Adrenal gland (tissue), 12 donors: Measurements from ENCODE around the gene THSD4. TPM values are rescaled to one million over a fixed set of nuclear protein-coding genes. Genes with fewer than 3 reads are reported as not detected.
A peak's percentile ranks its signal among the peaks of the same experiment; 100 is the strongest.

Experiments used
- DNase-seq, 7 donors: peaks; one replicate each; pipeline ENCODE4 v3.0.0-alpha.2; 2019 to 2020
- H3K27ac ChIP-seq, 5 donors: fragments of 200-600 bp; sonication (generic) in 4 of 5; 1 replicate in 3 of 5; 2 replicates in 2 of 5; pipeline versions ENCODE4 v1.5.1 to v1.8.0; 2016 to 2020; ENCODE audit warnings: mild to moderate bottlenecking in 1 of 5
- H3K27me3 ChIP-seq: fragments of 200-600 bp; 2 replicates; pipeline ENCODE4 v1.8.0; 2021
- H3K36me3 ChIP-seq, 2 donors: fragments of 200-600 bp; replicated peaks in 1 of 2; 1 replicate in 1 of 2; 2 replicates in 1 of 2; pipeline versions ENCODE4 v1.5.1 to v1.8.0; 2018 to 2022
- H3K4me1 ChIP-seq, 2 donors: fragments of 200-600 bp; replicated peaks in 1 of 2; 1 replicate in 1 of 2; 2 replicates in 1 of 2; pipeline versions ENCODE4 v1.5.1 to v1.8.0; 2018 to 2021
- H3K4me3 ChIP-seq, 4 donors: fragments of 200-600 bp; sonication (generic) in 3 of 4; one replicate each; pipeline ENCODE4 v1.5.1; 2016 to 2018
- H3K9me3 ChIP-seq, 3 donors: fragments of 200-600 bp; sonication (generic) in 1 of 3; replicated peaks in 1 of 3; 1 replicate in 2 of 3; 2 replicates in 1 of 3; pipeline versions ENCODE4 v1.5.1 to v1.8.0; 2016 to 2021
- POLR2A ChIP-seq, 2 donors: fragments of 450-650 bp; IDR thresholded peaks; one replicate each; pipeline ENCODE4 v1.6.1; 2017; ENCODE audit warnings: antibody characterized with exemption in 2 of 2, mild to moderate bottlenecking in 2 of 2, moderate library complexity in 1 of 2
- WGBS, 4 donors: extraction: QIAGEN DNeasy Blood & Tissue Kit in 2 of 4; methylation state at CpG; one replicate each; pipeline versions ENCODE4 v1.1.5 to v1.1.7; 2013 to 2017; 5-methylcytosine and 5-hydroxymethylcytosine counted together
- intact Hi-C, 2 donors: fragments of 100-400 bp; cut with DNase I; formaldehyde crosslinking; loops; one replicate each; pipeline versions ENCODE4 v1.14.1 to v1.15.0; 2022 to 2023
- polyA plus RNA-seq, 3 donors: library from polyadenylated mRNA; stranded (reverse); fragments of 200-250 nt in 2 of 3; fragments of 350-450 nt in 1 of 3; fragmentation: Illumina TruSeq in 1 of 3; extraction: RNeasy Lipid Tissue Mini Kit (QIAGEN cat#74804) in 1 of 3; gene quantifications; one replicate each; pipeline ENCODE4 v1.2.3, GENCODE V29; 2013 to 2014
- total RNA-seq, 9 donors: library from RNA; depleted of rRNA in 4 of 9; stranded (reverse); fragments of >200 nt in 4 of 9; fragments of 120-200 nt in 1 of 9; fragmentation: NEBNext Ultra II Directional in 1 of 9; extraction: Animal tissue kit (Norgen Biotek cat#: 25700) in 1 of 9; gene quantifications; one replicate each; pipeline versions ENCODE4 v1.1.0 to v1.2.4, GENCODE V29; 2013 to 2023
- TF ChIP-seq, protein P1 (sequence below), 6 experiments: fragments of 450-650 bp in 4 of 6; fragments of 200-600 bp in 2 of 6; sonication (generic) in 1 of 6; IDR thresholded peaks; 1 replicate in 5 of 6; 2 replicates in 1 of 6; pipeline versions ENCODE4 v1.5.1 to v1.8.0; 2016 to 2021; ENCODE audit warnings: antibody characterized with exemption in 6 of 6, mild to moderate bottlenecking in 2 of 6, moderate library complexity in 1 of 6
- donor health status: healthy with polysubstance abuse.
- donor health status: Bipolar disorder and iron deficiency.
- donor health status: DM: yes; HTN: yes; CAD: no.
- donor health status: DM: no; HTN: no; CAD: no.
- donor health status: DM: no; HTN: no; CAD: no.
- donor health status: DM: yes; HTN: yes; CAD: no.

THSD4 gene
- total and polyA plus RNA-seq, 12 donors: 5.3 to 53.2 (median 23.2) TPM

DNA sequence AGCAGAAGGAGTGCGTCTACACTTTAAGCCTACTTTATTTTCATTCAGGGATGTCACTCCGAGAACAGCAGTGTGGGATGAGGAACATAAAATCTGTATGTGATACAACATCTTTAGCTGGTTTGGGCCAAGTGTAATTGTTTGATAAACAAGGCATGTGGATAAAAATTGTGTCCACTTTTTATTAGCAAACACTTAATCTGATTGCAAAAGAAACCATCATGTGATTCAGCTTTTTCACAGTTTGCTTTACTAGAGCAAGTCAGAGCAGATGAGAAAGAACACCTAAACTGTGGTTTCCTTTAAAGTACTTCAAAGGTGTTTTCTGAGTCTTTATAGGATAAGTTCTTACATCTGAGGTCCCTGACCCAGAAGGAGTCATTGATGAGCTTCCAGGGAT, 237.9 kb downstream of the THSD4 start:
- intact Hi-C loops: no loop called here
- WGBS, 4 donors: 89 to 100% (median 96%) methylated on average over 2 of the region's 2 CpGs
- Histone ChIP-seq H3K4me1 (peaks cover 0 to 4% of the 10 kb centered on the region in 2 donors), H3K9me3 (no peaks in the 10 kb centered on the region), H3K27me3 (no peaks in the 10 kb centered on the region), H3K27ac (no peak overlapping the region), H3K4me3 (no peak overlapping the region), H3K36me3 (no peaks in the 10 kb centered on the region)
- no peak for DNase-seq
- no peak for TF ChIP-seq POLR2A (IDR thresholded peaks at IDR 0.05)
- TF ChIP-seq, protein P1, sequence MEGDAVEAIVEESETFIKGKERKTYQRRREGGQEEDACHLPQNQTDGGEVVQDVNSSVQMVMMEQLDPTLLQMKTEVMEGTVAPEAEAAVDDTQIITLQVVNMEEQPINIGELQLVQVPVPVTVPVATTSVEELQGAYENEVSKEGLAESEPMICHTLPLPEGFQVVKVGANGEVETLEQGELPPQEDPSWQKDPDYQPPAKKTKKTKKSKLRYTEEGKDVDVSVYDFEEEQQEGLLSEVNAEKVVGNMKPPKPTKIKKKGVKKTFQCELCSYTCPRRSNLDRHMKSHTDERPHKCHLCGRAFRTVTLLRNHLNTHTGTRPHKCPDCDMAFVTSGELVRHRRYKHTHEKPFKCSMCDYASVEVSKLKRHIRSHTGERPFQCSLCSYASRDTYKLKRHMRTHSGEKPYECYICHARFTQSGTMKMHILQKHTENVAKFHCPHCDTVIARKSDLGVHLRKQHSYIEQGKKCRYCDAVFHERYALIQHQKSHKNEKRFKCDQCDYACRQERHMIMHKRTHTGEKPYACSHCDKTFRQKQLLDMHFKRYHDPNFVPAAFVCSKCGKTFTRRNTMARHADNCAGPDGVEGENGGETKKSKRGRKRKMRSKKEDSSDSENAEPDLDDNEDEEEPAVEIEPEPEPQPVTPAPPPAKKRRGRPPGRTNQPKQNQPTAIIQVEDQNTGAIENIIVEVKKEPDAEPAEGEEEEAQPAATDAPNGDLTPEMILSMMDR (IDR thresholded peaks at IDR 0.05): no peak

DNA sequence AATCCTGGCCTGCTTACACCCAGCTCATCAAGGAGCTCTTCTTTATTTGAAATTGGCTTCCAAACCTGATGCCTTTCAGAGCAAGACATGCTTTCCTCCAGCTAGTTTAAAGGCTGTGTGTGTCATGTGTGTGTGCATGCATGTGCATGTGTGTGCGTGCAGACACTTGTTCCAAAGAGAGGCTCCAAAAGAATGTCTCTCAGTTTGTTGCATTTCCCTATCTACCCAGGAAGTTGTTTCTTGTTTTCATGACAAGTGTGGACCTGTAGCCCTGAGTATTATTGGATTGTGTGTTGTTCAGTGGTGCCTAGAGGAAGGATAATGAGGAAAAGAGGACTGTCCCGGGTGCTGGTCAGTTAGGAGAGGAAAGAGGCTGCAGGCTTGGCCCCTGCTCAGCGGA, 240.0 kb downstream of the THSD4 start:
- intact Hi-C loops: no loop called here
- WGBS, 4 donors: 91 to 99% (median 93%) methylated on average over 3 of the region's 3 CpGs
- TF ChIP-seq, protein P1 (IDR thresholded peaks at IDR 0.05): no peak
- TF ChIP-seq POLR2A (IDR thresholded peaks at IDR 0.05): no peak
- H3K9me3 ChIP-seq: no peaks in the 10 kb centered on the region
- no peak overlapping the region for H3K27ac ChIP-seq
- H3K36me3 ChIP-seq: no peaks in the 10 kb centered on the region
- DNase-seq: no peak
- H3K27me3 ChIP-seq: no peaks in the 10 kb centered on the region
- no peaks in the 10 kb centered on the region for H3K4me1 ChIP-seq
- no peak overlapping the region for H3K4me3 ChIP-seq

DNA sequence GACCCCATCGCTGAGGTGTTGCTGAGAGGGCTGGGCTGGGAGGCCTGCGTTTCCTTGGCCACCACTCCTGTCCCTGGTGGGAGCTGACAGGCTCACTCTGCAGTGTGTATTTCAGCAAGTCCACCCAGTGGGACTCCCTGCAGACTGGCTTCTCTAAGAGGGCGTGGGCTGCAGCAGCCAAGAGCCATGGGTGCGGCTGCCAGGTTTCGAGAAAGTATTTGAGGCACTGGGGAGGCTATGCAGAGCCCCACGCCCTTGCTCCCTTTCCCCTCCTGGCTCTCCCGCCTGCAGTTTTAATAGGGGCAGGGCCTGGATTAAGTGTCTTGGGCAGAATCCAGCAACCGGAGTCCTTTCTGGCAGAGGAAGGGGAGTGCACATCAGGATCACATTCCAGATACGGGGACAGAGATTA, 242.1 kb downstream of the THSD4 start:
- Histone ChIP-seq H3K36me3 (no peaks in the 10 kb centered on the region), H3K4me1 (no peaks in the 10 kb centered on the region), H3K27me3 (no peaks in the 10 kb centered on the region), H3K4me3 (no peak overlapping the region), H3K9me3 (no peaks in the 10 kb centered on the region), H3K27ac (no peak overlapping the region)
- TF ChIP-seq, protein P1 (IDR thresholded peaks at IDR 0.05): no peak
- no peak for TF ChIP-seq POLR2A (IDR thresholded peaks at IDR 0.05)
- intact Hi-C loops: no loop called here
- peak in 2 of 7 donors; percentile 10 to 24 for DNase-seq
- WGBS, 4 donors: 52 to 78% (median 63%) methylated on average over 9 of the region's 9 CpGs

DNA sequence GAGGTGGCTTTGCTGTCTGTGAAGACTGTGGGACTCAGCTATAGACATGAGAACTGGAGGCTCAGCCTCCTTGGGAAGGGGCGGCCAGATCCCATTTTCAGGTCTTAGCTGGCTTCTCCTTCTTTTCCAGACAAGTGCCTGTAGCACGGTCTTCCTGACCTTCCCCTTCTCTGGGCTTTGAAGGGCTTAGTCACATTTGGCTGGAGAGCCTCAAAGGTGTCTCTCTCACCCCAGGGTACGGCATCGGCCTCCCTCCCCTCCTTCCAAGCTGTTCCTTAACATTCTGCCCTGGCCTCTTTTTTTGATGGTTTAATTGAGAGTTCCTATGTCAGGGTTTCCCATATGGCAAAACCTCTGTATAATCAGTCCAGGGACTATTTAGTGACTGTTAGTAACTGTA, 242.7 kb downstream of the THSD4 start:
- H3K27ac ChIP-seq: no peak overlapping the region
- H3K4me3 ChIP-seq: no peak overlapping the region
- H3K27me3 ChIP-seq: no peaks in the 10 kb centered on the region
- DNase-seq: no peak
- no peak for TF ChIP-seq POLR2A (IDR thresholded peaks at IDR 0.05)
- TF ChIP-seq, protein P1 (IDR thresholded peaks at IDR 0.05): no peak
- WGBS, 4 donors: 83 to 93% (median 86%) methylated on average over 4 of the region's 4 CpGs
- H3K4me1 ChIP-seq: no peaks in the 10 kb centered on the region
- H3K9me3 ChIP-seq: no peaks in the 10 kb centered on the region
- no peaks in the 10 kb centered on the region for H3K36me3 ChIP-seq
- intact Hi-C loops: no loop called here
